ENCODE measurements around the gene NOTCH2NLA. TPM values are rescaled to one million over a fixed set of nuclear protein-coding genes. Genes with fewer than 3 reads are reported as not detected.
"Not testable (repeated sequence)": the region's sequence is repeated elsewhere in the genome, so short reads cannot be mapped to it uniquely, and the experiment has no call there.

Gene NOTCH2NLA
- total RNA-seq, 1 experiment from 2014 or later, result 12.8 TPM

GRCh38 chr1:146167740-146168139 is 61.1 kb downstream of the NOTCH2NLA start:
- not testable (repeated sequence) for DNase-seq (ENCODE audit: low spot score)

- not testable (repeated sequence) for DNase-seq (ENCODE audit: low spot score)
Observed at GRCh38 chr1:146167273-146167672, 61.5 kb downstream of the NOTCH2NLA start.

GRCh38 chr1:146144465-146144864 is 84.4 kb downstream of the NOTCH2NLA start, which contains the start of gene NBPF10:
Gene NBPF10 (minus strand): TSS chr1:146144804. CDS start chr1:146144769, 35 bp downstream.
- DNase-seq (ENCODE audit: low spot score), result not testable (repeated sequence)

Other genes starting within 250 kb of the NOTCH2NLA start
- 101 and 102 TPM in 2 replicates for gene TXNIP, start 232.4 kb downstream of the NOTCH2NLA start, total RNA-seq (2014; rRNA removed; shearing (Covaris generic))
- gene HJV, start 207.3 kb downstream of the NOTCH2NLA start, total RNA-seq (2014; rRNA removed; shearing (Covaris generic)), result not detected in 2 replicates
- gene NBPF10, start 84.2 kb downstream of the NOTCH2NLA start, total RNA-seq (2014; rRNA removed; shearing (Covaris generic)), result 0.35 and 0.54 TPM in 2 replicates

All from H4 (cell line).